BJ (cell line): ENCODE results near the gene C1orf141. TPM values are rescaled to one million over a fixed set of nuclear protein-coding genes. Genes with fewer than 3 reads are reported as not detected.

Source experiments
- CTCF ChIA-PET: fragments of 350-600 bp; formaldehyde crosslinking; extraction: SDS; loops from one replicate; lab custom pipeline; 2021; ENCODE audit warnings: antibody characterized with exemption, inconsistent platforms; lab: Yijun Ruan, JAX
- POLR2A ChIA-PET: fragments of 300-600 bp; sonication (Branson Sonifier 250); formaldehyde crosslinking; extraction: SDS; loops from one replicate; lab custom pipeline; 2021; ENCODE audit warnings: antibody characterized with exemption; lab: Charles Lee
- DNase-seq: peaks from one replicate; pipeline ENCODE4 v3.0.0-alpha.2; 2011; ENCODE audit warnings: low read depth
- H3K27me3 ChIP-seq: 2 replicates; pipeline ENCODE4 v1.6.0; 2011; ENCODE audit warnings: low read length; ENCODE audit not compliant: control insufficient read depth, insufficient read depth
- H3K36me3 ChIP-seq: 2 replicates; pipeline ENCODE4 v1.5.1; 2011; ENCODE audit warnings: low read length; ENCODE audit not compliant: control insufficient read depth, insufficient read depth
- H3K4me3 ChIP-seq: 2 replicates; pipeline ENCODE4 v1.5.1; 2011; ENCODE audit warnings: low read depth, mild to moderate bottlenecking, control low read depth, low read length
- polyA plus RNA-seq: library from polyadenylated mRNA; depleted of rRNA; stranded (reverse); fragments of >200 nt; gene quantifications from 2 replicates; pipeline ENCODE4 v1.2.3, GENCODE V29; 2011
- TF ChIP-seq, protein P1 (sequence below): IDR thresholded peaks from 2 replicates; pipeline ENCODE4 v1.5.1; 2011; ENCODE audit warnings: low read depth, mild to moderate bottlenecking, control low read depth, inconsistent platforms, low read length, moderate library complexity; ENCODE audit not compliant: insufficient read depth

Gene C1orf141
- polyA plus RNA-seq, 1 experiment: not detected

DNA sequence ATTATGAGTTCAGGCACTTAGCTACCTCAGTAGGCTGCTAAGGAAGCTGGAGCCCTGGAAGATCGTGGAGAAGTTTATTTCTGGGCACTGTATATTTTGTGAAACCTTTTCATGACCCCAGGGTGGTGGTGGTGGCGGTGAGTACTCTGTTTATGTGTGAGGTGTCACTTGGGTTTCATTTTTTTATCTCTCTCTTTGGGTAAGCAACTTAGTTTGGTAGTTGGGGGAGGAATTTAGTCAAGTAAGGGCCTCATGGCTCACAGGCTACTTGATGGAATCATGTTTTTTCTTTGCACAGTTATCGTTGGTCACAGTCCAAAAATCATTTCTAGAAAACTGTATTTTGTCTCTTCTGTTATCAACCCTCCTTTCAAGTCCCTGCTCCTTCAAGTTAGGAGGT lies 33.9 kb downstream of the C1orf141 start:
- no peak for DNase-seq
- Histone ChIP-seq H3K27me3 (no peaks in the 10 kb centered on the region), H3K4me3 (no peak overlapping the region), H3K36me3 (no peaks in the 10 kb centered on the region)
- CTCF ChIA-PET: no interaction called here
- POLR2A ChIA-PET: no interaction called here
- TF ChIP-seq, protein P1, sequence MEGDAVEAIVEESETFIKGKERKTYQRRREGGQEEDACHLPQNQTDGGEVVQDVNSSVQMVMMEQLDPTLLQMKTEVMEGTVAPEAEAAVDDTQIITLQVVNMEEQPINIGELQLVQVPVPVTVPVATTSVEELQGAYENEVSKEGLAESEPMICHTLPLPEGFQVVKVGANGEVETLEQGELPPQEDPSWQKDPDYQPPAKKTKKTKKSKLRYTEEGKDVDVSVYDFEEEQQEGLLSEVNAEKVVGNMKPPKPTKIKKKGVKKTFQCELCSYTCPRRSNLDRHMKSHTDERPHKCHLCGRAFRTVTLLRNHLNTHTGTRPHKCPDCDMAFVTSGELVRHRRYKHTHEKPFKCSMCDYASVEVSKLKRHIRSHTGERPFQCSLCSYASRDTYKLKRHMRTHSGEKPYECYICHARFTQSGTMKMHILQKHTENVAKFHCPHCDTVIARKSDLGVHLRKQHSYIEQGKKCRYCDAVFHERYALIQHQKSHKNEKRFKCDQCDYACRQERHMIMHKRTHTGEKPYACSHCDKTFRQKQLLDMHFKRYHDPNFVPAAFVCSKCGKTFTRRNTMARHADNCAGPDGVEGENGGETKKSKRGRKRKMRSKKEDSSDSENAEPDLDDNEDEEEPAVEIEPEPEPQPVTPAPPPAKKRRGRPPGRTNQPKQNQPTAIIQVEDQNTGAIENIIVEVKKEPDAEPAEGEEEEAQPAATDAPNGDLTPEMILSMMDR: no peak

DNA sequence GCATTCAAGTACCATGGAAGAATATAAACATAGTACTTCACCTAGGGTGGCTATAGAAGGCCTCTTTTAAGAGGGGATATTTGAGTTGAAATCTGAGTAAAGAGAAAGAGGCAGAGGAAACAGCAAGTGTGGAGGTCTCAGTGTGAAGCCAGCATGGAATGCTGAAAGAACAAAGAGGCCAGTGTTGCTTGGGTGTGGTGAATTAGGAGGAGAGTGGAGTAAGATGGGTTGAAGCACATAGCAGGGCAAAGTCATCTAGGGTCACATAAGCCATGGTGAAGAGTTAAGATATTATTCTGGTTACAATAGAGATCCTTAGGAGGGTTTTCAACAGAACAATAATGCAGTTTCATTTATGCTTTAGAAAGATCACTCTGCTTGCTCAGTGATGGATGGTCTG lies 37.5 kb downstream of the C1orf141 start:
- CTCF ChIA-PET: interaction anchor here (1.0 kb wide), 1 partner anchor 10 kb away, joined by 3 read pairs; no protein-coding TSS in a partner anchor
- Histone ChIP-seq H3K4me3 (no peak overlapping the region), H3K27me3 (peaks cover 4% of the 10 kb centered on the region; the same call in 1 of the 2 replicates), H3K36me3 (no peaks in the 10 kb centered on the region)
- POLR2A ChIA-PET: no interaction called here
- no peak for DNase-seq
- TF ChIP-seq, protein P1: no peak

DNA sequence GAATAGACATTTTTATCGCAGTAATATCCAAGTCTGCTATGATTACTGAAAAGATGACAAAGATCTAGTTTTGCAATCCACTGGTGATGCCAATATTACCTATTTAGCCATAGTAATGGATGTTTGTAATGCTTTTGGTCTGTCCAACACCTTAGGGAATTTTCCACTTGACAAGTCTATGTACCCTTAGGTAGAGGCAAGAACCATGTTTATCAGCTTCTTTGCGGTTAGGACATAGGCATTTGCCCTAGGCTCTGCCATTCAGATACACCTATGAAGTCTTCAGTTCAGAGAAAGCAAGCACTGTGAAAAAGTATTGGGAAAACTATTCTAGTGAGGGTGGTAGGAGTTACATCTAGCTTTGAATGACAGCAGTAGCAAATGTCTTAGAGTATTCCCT lies 40.6 kb downstream of the C1orf141 start:
- H3K27me3 ChIP-seq: peaks cover 7% of the 10 kb centered on the region; the same call in 1 of the 2 replicates
- no peaks in the 10 kb centered on the region for H3K36me3 ChIP-seq
- CTCF ChIA-PET: no interaction called here
- TF ChIP-seq, protein P1: no peak
- DNase-seq: no peak
- POLR2A ChIA-PET: no interaction called here
- no peak overlapping the region for H3K4me3 ChIP-seq

DNA sequence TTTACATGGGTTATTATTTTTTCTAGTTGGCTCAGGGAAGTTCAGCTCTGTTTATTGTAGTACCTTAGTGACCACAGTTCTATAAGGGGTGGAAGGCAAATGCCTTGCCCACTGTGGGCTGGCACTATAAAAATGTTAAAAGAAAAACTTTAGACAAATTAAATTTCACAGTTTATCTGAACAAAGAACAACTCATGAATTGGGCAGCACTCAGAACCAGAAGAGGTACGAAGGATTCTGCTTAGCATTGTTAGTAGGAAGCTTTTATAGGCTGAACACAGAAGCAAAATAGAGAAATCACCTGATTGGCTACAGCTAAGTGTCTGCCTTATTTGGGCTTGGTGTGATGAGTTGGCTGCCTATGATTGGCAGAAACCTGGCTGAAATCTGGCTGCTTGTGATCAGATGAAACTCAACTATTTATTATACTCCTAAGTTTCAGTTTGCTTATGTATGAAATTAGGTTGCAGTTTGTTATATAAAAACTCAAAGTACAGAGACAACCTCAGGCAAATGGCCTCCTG lies 45.0 kb downstream of the C1orf141 start:
- no peaks in the 10 kb centered on the region for H3K36me3 ChIP-seq
- TF ChIP-seq, protein P1: no peak
- H3K27me3 ChIP-seq: peaks cover 7% of the 10 kb centered on the region; the same call in 1 of the 2 replicates
- H3K4me3 ChIP-seq: no peak overlapping the region
- DNase-seq: no peak
- CTCF ChIA-PET: no interaction called here
- POLR2A ChIA-PET: no interaction called here

DNA sequence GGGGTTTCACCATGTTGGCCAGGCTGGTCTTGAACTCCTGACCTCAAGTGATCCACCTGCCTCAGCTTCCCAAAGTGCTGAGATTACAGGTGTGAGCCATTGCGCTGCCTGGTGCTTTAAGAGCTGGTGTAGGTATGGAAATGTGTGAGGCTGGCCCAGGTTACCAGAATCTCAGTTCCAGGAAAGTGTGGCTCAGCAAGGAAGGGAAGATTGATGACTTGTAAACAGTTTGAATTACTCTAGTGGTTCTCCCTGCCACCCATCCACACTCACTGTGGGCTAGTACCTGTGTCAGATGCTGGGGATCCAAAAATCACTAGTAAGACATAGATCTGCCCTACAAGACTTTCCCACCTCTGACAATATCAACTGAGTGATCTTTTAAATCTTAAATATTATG lies 46.3 kb downstream of the C1orf141 start:
- no peaks in the 10 kb centered on the region for H3K36me3 ChIP-seq
- no peak for DNase-seq
- CTCF ChIA-PET: no interaction called here
- POLR2A ChIA-PET: no interaction called here
- no peak overlapping the region for H3K4me3 ChIP-seq
- TF ChIP-seq, protein P1: no peak
- H3K27me3 ChIP-seq: peaks cover 3% of the 10 kb centered on the region; the same call in 1 of the 2 replicates
